Measurements from ENCODE around the gene RNF8.

- TF ChIP-seq POLR2A (IDR thresholded peaks at IDR 0.05) (no peak), CTCF (IDR thresholded peaks at IDR 0.05) (no peak)
Measured at GRCh38 chr6:37442416-37443215, 88.8 kb downstream of the RNF8 start.
